HG03066 (cell line): ENCODE data around the gene ROCK1.

Experiments used
- ATAC-seq: cut with Tn5 transposase; IDR thresholded peaks from one replicate; pipeline ENCODE4 v1.9.1; 2021; ENCODE audit warnings: low read depth; ENCODE audit not compliant: unreplicated experiment

ROCK1 gene

DNA sequence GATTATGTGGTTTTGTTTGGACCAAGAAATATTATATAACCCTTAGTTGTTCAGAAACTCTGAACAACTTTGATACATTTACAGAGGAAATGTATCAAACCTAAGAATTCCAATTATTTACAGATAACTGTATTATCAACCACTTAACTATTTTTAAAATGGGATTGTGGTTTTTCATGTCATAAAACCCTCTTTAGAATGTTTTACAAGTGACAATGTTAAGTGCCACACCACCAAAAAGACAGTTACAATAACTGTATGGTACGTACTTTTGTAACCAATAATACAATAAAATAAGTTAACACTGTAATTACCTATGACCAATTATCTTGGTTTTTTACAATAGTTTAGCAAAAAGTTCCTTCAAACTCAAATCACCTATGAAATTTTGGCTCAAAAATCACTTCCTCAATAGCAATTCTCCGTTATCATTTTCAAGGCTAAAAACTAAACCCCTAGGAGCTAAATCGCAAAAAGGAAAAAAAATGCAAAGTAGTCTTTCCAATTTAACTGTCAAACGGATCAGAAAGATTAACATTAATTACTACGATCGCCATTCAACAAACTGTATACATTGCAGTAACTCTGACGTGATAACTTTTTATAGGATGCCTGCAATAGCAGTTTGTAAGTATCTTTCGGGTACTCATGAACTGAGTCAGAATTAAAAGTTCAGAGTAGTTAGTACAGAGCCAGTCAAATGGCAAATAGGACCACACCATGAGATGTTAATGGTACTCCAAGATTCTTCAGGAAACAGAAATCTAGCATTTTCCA is 1.5 kb downstream of the ROCK1 start:
- ATAC-seq, result no peak

DNA sequence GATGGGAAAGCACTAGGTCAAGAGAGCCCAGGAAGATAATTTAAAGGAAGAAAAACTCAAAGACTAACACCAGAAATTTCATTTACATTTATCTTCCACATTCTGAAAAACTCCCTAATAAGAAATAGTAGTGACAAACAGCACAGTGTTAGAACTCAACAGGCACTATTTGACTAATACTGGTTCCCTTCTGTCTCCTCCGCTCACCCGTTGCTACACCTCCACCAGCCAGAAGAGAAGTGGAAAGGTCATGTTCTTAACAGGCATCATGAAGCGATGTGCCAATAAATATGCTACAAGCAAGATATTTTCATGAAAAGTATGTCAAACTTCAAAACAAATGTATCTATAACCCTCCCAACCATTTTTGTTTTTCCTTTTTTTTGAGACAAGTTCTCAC is 5.7 kb downstream of the ROCK1 start:
- no peak for ATAC-seq

DNA sequence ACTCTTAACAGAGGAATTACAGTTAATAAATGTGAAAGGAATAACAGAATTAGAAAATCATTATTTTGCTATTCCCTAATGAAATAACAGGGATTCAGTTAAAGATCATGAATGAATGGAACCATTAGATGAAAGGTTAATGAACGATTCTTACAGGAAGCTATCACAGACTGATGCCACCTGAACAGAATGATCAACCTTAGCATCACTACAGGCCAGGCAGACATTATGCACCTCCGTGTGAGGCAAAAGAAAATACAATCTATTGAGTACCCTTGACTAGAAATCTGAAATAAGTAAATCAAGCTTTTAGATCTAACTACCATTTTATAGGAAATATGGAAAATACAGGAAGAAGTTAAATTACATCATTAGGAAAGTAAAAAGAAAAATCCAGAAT is 10.4 kb downstream of the ROCK1 start:
- no peak for ATAC-seq

DNA sequence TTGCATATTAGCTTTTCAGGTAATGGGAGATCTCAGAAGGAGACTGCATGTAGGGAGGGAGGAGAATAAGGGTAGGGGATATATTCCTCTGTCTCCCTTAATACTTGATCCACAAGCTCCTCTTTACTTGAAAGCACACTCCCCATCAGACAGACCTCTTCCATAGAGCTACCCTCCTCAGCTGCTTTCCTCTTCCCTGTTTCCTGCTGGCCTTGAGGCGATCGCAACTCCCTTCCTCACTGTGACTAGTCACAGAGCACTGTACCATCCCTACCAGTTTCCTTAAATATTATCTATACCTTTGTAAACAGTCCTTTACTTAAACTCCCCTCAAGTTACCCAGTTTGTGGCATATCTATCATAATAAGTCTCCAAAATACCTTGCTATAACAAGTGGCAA is 10.9 kb downstream of the ROCK1 start:
- ATAC-seq, result no peak

DNA sequence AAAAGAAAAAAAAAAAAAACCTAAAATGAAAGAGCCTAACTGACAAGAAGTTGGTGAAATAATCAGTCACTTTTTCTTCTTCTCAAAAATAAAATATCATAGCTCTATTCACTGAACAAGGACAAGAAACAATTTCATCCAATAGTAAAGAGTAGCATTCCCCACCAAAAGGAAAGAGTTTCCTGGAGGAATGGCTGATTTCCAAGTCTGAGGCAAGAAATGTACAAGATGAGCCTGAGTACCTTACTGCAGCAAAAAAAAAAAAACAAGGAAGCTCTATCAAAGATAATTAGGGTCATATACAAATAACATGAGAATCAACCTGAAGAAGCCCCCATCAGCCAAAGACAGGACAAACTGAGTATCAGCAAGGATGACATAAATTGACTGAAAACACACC is 11.5 kb downstream of the ROCK1 start:
- no peak for ATAC-seq

DNA sequence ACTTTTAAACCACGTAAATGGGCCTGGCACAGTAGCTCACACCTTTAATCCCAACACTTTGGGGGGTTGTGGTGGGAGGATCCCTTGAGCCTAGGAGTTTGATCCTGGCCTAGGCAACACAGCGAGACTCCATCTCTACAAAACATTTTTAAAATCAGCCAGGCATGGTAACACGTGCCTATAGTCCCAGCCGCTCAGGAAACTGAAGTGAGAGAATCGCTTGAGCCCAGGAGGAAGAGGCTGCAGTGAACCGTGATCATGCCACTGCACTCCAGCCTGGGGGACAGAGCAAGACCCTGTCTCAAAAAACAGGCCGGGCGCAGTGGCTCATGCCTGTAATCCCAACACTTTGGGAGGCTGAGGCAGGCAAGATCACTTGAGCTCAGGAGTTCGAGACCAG is 12.2 kb downstream of the ROCK1 start:
- peak; percentile 66 for ATAC-seq

DNA sequence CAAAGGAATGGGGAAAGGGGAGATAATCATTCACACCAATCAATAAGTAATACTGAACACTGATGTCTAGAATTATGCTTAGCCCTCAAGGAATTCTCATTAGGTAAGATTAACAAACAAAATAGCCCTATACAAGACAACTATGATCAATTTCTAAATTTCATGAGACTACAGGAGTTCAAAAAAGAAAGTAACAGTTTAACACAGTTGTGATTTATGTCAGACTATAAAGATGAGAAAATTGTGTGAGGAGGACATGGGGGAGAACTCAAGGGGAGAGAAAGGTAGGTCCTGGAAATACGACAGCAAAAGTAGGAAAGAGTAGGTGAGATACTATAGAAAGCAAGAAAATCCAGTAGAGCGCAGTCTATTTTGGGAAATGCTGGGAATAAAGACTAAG is 14.9 kb downstream of the ROCK1 start:
- ATAC-seq, result no peak

DNA sequence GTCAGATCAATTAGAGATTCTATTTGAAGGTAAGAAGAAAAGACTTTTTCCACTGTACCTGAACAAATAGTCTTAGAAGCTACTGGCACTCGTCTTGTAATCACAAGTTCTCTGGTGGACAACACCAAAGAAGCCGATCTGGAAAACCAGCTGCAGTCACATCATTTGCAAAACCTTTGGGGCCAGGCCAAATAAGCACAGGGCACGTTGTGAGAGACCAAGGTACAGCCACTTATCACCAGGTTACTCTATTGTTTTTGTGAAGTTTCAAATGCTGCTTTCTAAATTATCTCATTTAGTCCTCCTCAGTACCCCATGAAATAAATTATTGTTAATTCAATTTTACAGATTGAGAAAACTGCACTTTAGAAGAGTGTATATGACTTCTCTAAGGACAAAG is 18.5 kb downstream of the ROCK1 start:
- ATAC-seq, result no peak

DNA sequence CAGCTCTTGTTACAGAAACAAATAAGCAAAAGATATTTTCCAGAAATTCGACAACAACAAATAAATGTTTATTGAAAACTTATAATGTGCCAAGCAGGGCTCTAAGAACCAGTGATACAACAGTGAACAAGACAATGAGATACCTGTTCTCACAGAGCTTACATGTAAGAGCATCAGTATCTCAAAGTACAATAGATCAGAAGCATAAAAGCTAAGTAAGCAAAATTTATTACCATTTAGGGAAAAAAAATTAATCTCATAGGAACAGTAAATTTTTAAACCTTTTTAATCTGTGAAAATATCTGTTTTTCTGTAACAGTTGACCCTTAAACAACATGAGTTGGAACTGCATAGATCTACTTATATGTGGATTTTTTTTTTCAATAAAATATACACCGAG is 20.9 kb downstream of the ROCK1 start:
- no peak for ATAC-seq

DNA sequence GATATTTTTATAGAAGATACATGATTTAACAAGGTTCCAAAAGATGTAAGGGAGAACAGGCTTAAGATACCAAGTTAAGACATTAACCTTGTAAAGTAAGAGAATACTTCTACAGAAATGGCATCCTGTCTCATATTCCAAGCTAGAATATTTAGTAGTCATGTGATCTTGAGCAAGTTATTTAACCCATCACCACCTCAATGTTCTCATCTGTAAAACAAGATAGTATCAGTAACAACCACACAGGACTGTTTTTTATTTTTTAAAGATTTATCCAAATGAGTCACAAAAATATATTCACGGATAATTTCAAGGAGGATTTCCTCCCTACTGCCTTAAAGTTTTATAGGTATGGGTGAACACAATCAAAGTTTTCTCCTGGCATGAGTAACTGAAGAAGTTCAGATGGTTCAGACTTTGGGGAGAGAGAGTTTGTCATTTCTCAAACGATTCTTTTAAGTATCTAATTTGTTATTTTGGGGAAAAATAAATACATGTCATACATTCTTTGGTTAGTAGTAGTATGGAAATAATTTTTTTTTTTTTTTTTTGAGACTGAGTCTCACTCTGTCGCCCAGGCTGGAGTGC is 25.9 kb downstream of the ROCK1 start:
- ATAC-seq, result no peak

DNA sequence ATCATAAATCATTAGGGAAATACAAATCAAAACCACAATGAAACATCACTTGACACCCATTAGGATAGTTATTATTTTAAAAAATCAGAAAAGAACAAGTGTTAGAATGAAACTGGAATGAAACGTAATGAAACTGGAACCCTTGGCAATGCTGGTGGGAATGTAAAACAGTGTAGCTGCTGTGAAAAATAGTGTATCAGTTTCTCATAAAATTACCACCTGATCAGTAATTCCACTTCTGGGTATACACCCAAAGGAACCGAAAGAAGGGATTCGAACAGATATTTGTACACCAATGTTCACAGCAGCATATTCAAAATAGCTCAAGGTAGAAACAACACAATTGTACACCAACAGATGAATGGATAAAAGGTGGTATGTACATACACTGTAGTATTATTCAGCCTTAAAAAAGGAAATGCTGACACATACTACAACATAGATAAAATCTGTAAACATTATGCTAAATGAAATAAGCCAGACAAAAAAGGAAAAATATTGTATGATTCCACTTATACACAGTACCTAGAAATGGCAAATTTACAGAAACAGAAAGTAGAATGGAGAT is 27.0 kb downstream of the ROCK1 start:
- no peak for ATAC-seq

DNA sequence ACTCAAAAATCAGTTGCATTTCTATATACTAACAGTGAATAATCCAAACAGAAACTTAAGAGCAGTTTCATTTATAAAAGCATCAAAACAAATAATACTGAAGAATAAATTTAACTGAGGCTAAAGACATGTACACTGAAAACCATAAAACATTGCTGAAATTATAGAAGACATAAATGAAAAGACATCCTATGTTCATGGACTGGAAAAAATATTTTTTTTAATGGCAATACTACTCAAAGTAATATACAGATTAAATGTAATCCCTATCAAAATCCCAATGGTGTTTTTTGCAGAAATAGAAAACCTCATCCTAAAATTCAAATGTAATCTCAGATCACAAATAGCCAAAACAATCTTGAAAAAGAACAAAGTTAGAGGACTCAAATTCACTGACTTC is 28.6 kb downstream of the ROCK1 start:
- ATAC-seq, result no peak

DNA sequence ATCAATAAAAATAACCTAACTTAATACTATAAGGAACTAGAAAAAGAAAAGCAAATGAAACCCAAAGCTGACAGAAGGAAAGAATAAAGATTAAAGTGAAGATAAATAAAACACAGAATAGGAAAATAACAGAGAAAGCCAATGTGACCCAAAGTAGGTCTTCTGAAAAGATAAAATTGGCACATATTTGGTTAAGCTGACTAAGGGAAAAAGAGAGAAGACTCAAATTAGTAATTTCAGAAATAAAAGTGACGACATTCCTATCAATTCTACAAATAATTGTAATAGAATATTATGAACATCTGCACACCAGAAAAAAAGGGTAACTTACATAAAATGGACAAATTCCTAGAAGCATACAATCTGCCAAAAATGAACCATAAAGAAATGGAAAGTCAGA is 30.2 kb downstream of the ROCK1 start:
- no peak for ATAC-seq

DNA sequence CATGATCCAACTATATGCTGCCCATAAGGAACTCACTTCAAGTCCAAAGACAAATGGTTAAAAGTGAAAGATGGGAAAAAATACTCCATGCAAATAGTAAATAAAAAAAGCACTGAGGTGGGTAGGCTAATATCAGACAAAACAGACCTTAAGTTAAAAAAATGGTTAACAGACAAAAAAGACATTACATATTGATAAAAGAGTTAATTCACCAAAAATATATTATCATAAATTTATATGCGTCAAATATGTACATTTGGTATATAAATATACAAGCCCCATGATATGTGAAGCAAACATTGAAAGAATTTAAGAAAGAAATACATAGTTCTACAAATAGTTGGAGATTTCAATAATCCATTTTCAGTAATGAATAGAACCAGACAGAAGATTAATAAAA is 31.0 kb downstream of the ROCK1 start:
- no peak for ATAC-seq

DNA sequence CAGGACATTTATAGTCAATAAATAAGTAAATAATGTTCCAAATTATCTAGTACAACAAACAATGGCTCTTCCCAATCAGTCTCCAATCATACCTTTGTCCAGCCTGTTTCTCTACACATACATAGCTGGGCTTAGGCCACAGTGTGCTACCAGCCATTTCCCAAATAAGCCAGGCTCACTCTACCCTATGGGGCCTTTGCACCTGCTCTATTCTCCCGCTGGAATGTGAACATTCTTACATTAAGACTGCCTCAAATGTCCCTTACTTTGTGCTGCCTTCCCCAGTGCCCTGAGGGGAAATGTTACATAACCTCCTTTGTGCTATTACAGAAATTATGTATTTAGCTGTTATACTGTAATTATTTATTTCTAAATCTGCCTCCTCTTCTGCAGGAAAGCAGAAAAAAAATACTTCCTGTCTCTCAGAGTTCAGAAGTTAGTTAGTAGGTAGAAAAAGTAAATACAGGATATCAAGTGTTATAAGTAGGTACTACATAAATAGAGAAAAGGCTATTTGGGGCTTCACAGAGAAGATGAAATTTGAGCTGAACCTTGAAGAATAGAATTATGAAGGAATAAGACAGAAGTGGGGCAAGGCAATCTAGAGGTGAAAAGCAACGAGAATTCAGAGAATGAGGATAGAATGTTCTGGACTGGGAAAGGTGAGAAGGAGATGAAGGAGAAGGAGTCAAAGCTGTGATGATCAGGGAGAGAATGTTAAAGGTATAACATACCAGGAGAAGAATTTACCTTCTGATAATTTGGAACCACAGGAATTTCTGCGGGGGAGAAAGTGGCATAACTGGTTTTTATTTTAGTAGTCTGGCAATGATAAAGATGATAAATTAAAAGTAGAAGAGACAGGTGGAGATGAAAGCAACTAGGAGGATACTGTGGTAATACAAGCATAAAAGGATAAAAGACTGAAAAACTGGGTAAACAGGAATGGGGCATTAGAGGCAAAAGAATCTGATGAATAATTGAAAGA is 37.0 kb downstream of the ROCK1 start:
- no peak for ATAC-seq

DNA sequence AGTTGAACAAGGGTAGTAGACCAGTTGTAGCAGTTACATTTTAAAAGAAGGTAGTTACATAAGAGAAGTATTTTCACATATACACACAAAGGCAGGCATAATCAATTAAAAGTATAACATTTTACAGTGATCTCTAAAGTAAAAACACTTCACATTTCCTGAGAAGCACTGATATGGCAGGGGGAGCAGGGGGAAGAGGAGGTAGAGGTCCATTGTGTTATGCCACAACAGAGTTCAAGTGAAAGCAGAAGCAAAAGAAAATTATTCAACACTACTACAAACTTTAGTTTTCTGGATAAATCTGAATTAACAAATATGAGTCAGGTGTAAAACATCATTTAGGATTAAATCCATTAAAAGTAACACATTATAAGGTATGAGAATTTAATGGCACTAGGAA is 38.4 kb downstream of the ROCK1 start:
- no peak for ATAC-seq

DNA sequence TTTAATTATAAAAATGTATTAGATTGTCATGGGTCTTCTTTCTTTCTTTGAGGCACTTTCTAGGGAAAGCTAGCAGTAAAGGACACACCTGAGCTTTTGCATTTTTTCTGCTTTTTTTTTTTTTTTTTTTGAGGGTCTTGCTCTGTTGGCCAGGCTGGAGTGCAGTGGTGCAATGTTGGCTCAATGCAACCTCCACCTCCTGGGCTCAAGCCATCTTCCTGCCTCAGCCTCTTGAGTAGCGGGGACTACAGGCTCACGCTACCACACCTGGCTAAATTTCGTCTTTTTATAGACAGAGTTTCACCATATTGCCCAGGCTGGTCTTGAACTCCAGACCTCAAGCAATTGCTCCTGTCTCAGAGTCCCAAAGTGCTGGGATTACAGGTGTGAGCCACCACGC is 40.5 kb downstream of the ROCK1 start:
- no peak for ATAC-seq

DNA sequence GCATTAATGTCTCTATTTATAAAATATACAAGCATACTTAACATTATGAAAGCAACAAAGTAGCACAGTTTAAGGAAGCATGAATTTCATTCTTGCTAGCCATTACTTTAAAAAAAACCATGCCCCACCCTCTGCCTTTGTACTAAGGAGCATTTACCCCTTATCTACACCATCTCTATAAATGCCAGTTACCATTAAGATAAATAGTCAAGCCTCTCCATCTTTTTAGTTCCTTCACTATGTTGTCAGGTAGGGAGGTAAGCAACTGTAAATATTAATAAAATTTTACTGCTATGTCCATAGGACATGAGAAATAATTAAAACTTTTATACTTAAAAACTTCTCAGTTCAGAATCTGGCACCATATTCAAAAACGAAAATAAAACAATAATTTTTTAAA is 42.1 kb downstream of the ROCK1 start:
- no peak for ATAC-seq

DNA sequence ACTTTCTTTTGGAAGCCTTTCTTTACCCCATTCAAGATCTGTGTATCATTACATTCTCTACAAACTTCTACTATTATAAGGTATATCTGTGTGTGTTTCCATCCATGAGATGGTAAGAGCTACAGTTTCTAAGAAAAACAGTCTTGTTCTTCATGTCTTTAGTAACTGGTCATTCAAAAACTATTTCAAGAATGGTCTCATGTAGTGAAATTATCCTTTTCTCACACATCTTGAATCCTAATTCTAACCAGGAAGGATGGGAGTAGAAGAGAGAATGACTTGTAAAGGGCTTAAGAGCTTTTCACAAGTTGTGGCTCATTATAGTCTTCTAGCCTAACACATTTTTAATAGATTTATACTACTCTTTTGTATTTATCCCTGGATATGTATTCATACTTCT is 47.3 kb downstream of the ROCK1 start:
- no peak for ATAC-seq

DNA sequence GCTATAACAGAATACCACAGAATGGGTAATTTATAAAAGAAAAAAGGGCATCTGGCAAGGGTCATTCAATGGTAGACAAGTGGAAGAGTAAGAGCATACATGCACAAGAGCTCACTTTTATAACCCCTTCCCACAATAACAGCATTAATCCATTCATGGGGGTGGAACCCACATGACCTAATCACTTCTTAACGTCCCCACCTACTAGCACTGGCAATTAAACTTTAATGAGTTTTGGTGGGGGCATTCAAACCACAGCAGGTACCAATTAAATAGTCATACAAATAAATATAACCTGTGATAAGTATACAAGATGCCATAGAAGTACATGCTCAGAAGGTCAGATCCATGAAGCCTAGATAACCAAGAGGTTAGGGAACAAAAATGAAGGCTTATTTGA is 48.6 kb downstream of the ROCK1 start:
- no peak for ATAC-seq

DNA sequence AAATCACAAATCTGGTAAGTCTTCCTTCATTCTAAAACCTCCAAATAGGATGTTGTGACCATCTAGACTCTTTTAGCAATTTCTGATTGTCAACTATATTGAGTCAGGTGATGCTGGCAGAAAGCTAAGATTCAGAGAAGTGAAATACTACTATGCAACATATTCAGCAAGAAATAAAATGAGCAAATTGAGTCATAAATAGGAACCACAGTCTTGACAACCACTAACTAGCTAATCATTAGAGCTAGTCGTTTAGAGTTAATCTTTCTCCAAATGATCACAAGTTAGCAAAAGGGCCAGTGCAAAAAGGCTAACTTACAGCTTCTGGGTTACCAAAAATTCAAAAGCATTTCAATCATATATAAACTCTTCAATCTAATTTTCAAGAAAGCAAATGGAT is 54.5 kb downstream of the ROCK1 start:
- ATAC-seq, result no peak
